NCI-H510A (cell line): ENCODE results near the gene CAPZB.
"Not testable (repeated sequence)": the region's sequence is repeated elsewhere in the genome, so short reads cannot be mapped to it uniquely, and the experiment has no call there.

Source experiments
- DNase-seq: peaks from one replicate; lab custom pipeline; 2025; lab: John Stamatoyannopoulos, UW

The CAPZB gene

DNA sequence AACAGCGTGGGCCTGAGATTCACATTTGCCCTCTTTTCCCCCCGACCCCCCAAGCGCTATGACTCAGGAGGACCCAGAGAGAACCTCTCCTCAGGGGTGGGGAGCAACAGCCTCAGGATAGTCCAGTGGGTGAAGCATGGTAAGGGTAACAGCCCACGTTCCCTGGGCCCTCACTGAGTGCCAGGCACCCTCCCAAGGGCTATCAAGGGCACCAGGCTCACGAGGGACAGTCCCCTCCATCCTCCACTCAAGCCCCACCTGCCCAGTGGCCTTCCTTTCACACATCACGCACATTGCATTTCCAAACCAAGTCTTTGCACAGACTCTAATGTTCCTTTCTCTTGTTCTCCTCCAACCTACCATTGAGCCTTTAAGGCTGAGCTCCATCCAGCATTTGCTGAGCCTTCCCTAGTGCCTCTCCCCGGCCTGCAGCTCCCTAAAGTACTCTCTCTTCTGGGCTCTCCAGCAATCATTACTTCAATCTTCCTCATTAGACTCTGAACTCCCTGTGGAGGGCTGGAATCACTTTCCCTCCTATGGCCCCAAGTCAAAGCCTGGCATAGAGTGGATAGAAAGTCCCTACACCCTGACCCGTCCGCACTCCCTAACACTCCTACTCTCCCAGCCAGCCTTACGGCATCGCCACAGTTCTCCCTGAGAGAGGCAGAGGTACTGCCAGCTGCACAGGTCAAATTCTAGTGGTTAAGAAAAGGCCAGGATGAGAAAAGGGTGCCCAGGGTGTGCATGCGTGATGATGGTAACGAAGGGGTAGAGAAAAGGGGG, 174.4 kb downstream of the CAPZB start:
- DNase-seq = no peak

- no peak for DNase-seq
Observed at GRCh38 chr1:19310061-19310460, 175.3 kb downstream of the CAPZB start.

DNA sequence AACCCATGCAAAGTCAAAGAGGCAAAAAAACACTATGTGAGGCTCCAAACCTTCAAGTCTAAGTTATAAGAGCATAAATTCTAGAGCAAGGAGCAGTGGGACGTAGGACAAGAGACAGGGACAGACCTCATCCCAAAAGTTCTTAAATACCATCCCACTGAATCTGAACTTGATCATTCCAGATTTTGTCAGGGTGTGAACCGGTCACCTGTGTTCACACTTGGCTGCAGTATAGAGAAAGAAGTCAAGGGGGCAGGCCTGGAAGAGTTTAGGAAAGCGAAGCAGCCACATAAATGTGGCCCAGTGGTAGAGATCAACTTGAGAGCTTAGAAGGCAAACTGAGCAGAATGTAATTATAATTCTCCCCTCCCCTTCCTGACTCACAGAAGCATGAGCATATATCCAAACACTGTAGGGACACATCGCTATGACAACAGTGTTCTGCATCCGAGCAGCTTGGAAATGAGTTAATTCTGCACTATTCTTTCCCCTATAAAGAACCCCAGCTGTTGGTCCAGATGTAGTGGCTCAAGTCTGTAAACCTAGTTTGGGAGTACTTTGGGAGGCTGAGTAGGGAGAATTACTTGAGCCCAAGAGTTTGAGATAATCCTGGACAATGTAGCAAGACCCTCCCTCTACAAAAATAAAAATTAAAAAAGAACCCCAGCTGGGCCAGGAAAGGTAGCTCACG, 176.1 kb downstream of the CAPZB start:
- no peak for DNase-seq

DNA sequence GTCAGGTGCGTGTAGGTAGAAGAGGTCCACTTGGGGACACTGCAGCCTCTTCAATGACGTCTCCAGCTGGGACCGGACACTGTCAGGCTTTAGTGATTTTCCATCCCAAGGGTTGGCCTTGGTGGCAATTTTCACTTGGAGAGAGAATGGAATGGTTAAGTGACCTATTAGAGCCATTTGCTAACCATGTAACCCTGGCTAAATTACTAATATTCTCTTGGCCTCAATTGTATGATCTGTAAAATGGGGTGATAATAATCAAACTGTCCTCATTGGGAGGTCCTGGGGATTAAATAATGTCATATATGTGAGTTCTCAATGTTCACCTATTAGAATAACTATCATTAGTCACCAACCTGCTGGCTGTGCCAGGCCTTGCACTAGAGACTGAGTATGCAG, 176.8 kb downstream of the CAPZB start:
- no peak for DNase-seq

GRCh38 chr1:19307794-19308508, 177.4 kb downstream of the CAPZB start:
- DNase-seq = no peak

DNA sequence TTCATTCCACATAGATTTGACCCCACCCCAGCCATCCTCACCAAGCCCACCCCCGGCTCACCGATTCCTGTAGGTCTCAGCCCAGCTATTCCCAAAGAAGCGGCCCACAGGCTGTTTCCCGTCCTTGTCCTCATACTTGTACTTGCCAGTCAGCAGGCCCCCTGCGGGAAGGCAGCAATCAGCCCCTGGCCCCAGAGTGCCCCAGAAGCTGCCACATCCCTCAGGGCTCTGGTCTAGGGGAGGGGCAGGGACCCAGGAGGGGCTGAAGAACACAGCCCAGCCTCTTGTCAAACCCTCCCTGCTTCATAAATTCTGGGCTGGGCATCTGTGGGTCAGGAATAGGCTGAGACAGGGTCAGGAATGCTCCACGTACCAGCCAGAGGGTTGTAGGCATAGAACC, 178.4 kb downstream of the CAPZB start:
- DNase-seq = no peak

GRCh38 chr1:19305880-19306279, 179.5 kb downstream of the CAPZB start:
- no peak for DNase-seq

- DNase-seq = not testable (repeated sequence)
Observed at GRCh38 chr1:19304081-19304480, 181.3 kb downstream of the CAPZB start.

- no peak for DNase-seq
Observed at GRCh38 chr1:19300211-19300610, 185.1 kb downstream of the CAPZB start.

DNA sequence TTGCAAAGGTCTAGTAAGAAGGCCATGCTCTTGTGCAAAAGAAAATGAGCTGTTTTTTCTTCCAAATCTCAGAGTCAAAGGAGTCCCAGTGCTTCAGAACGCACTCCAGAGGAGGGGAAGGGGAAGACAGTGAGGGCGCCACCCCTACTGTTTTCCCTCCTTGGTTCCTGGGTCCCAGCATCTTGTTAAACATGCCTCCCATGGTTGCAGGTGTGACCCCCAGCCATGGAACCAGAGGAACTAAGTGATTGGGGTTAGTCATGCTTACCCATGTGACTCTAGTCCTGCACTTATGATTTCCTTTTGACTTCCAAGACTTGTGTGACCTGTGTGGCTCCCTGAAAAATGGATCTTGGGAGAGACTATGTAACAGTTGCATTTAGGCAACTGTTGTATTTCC, 190.7 kb downstream of the CAPZB start:
- DNase-seq = no peak

- DNase-seq = no peak
Observed at GRCh38 chr1:19289244-19289643, 196.1 kb downstream of the CAPZB start.
